Stimulated activated CD8-positive, alpha-beta memory T cell treated with anti-CD3 and anti-CD28 coated beads, Interleukin-12 subunit alpha, Interleukin-12 subunit beta, amount 100 ng/mL, for 24 hours (primary cell): ENCODE measurements around the gene ZNF414.
"Not testable (repeated sequence)": the region's sequence is repeated elsewhere in the genome, so short reads cannot be mapped to it uniquely, and the experiment has no call there.

Experiments
- DNase-seq: peaks from one replicate; pipeline ENCODE4 v3.0.0-alpha.2; 2020; ENCODE audit errors: extremely low read depth

Gene ZNF414

GRCh38 chr19:8518536-8518935 is 4.6 kb upstream of the ZNF414 start:
- DNase-seq = no peak

GRCh38 chr19:8517551-8518442 is 3.8 kb upstream of the ZNF414 start:
- DNase-seq = no peak

- no peak for DNase-seq
Observed at GRCh38 chr19:8515317-8515716, 1.4 kb upstream of the ZNF414 start.

GRCh38 chr19:8514505-8515009 is 590 bp upstream of the ZNF414 start:
- DNase-seq = not testable (repeated sequence)

- DNase-seq = no peak
Observed at GRCh38 chr19:8513036-8513686, 806 bp downstream of the ZNF414 start.

GRCh38 chr19:8512115-8512967 is 1.6 kb downstream of the ZNF414 start:
- DNase-seq = no peak

GRCh38 chr19:8511573-8512101 is 2.3 kb downstream of the ZNF414 start:
- DNase-seq = no peak

GRCh38 chr19:8510589-8511115 is 3.3 kb downstream of the ZNF414 start:
- no peak for DNase-seq

GRCh38 chr19:8506402-8506957 is 7.5 kb downstream of the ZNF414 start:
- no peak for DNase-seq

- peak; percentile 42 for DNase-seq
Observed at GRCh38 chr19:8505680-8506401, 8.1 kb downstream of the ZNF414 start.

GRCh38 chr19:8504919-8505318 is 9.0 kb downstream of the ZNF414 start:
- no peak for DNase-seq

GRCh38 chr19:8504171-8504570 is 9.8 kb downstream of the ZNF414 start:
- no peak for DNase-seq

GRCh38 chr19:8503510-8503909 is 10.5 kb downstream of the ZNF414 start:
- no peak for DNase-seq

GRCh38 chr19:8501981-8502380 is 12.0 kb downstream of the ZNF414 start:
- no peak for DNase-seq

GRCh38 chr19:8501516-8501915 is 12.5 kb downstream of the ZNF414 start:
- no peak for DNase-seq

GRCh38 chr19:8500158-8500557 is 13.8 kb downstream of the ZNF414 start:
- DNase-seq = no peak

- DNase-seq = no peak
Observed at GRCh38 chr19:8499048-8499833, 14.7 kb downstream of the ZNF414 start.

- no peak for DNase-seq
Observed at GRCh38 chr19:8498295-8498694, 15.7 kb downstream of the ZNF414 start.

- DNase-seq = no peak
Observed at GRCh38 chr19:8494158-8494557, 19.8 kb downstream of the ZNF414 start.

GRCh38 chr19:8491574-8491973 is 22.4 kb downstream of the ZNF414 start:
- DNase-seq = no peak
